Endothelial cell of umbilical vein (primary cell): ENCODE data around the gene MALRD1. TPM values are rescaled to one million over a fixed set of nuclear protein-coding genes. Genes with fewer than 3 reads are reported as not detected.

Experiments
- BruUV-seq: library from RNA; stranded (reverse); fragments of 400-500 nt; replicated peaks from 2 replicates; lab custom pipeline; 2021; lab: Mats Ljungman, UMichigan
- CTCF ChIA-PET: fragments of 300-600, 350-600 bp; sonication (Branson Sonifier 250); formaldehyde crosslinking; loops from one replicate; lab custom pipeline; 2021; ENCODE audit warnings: antibody characterized with exemption, inconsistent platforms; lab: Charles Lee
- POLR2A ChIA-PET: fragments of 300-600, 350-600 bp; sonication (Branson Sonifier 250); formaldehyde crosslinking; loops from one replicate; lab custom pipeline; 2021; ENCODE audit warnings: antibody characterized with exemption, inconsistent platforms; lab: Charles Lee
- DNase-seq: peaks from one replicate; pipeline ENCODE4 v3.0.0-alpha.2; 2011; ENCODE audit warnings: low read depth, low spot score
- FAIRE-seq: peaks from 2 replicates; lab custom pipeline; 2011; peaks lifted over from hg19 to GRCh38; lab: Jason Lieb, UNC
- H2AFZ ChIP-seq: 2 replicates; pipeline ENCODE4 v1.6.0; 2012; ENCODE audit warnings: low read depth, low read length, control low read depth, inconsistent platforms
- H3K27ac ChIP-seq: 2 replicates; pipeline ENCODE4 v1.5.1; 2011; ENCODE audit warnings: low read depth, mild to moderate bottlenecking, control low read depth, low read length, moderate library complexity; ENCODE audit not compliant: insufficient read depth
- H3K27me3 ChIP-seq, 2 experiments: 2 replicates each; pipeline versions ENCODE4 v1.6.0 to v1.6.1; 2011; ENCODE audit warnings: low read length in 2 of 2, mixed read lengths in 1 of 2; ENCODE audit not compliant: control insufficient read depth in 2 of 2, insufficient read depth in 2 of 2
- H3K36me3 ChIP-seq, 2 experiments: 2 replicates in 1 of 2; 3 replicates in 1 of 2; pipeline ENCODE4 v1.5.1; 2011; ENCODE audit warnings: low read length in 2 of 2, mild to moderate bottlenecking in 1 of 2, moderate library complexity in 1 of 2; ENCODE audit not compliant: control insufficient read depth in 2 of 2, insufficient read depth in 2 of 2; ENCODE audit errors: extremely low read depth in 1 of 2
- H3K4me1 ChIP-seq: 3 replicates; pipeline ENCODE4 v1.5.1; 2011; ENCODE audit warnings: mild to moderate bottlenecking, low read length; ENCODE audit not compliant: control insufficient read depth, insufficient read depth; ENCODE audit errors: extremely low read depth
- H3K4me2 ChIP-seq: 2 replicates; pipeline ENCODE4 v1.6.1; 2011; ENCODE audit warnings: low read length, control low read depth, mixed read lengths; ENCODE audit not compliant: insufficient read depth
- H3K4me3 ChIP-seq, 3 experiments: fragments of 200-600 bp in 1 of 3; sonication (generic), shearing (Covaris generic) in 1 of 3; replicated peaks in 1 of 3; 2 replicates each; pipeline ENCODE4 v1.5.1; 2011 to 2016; ENCODE audit warnings: control low read depth in 3 of 3, low read length in 3 of 3, mild to moderate bottlenecking in 2 of 3, inconsistent platforms in 1 of 3, low read depth in 1 of 3, moderate library complexity in 1 of 3; ENCODE audit not compliant: insufficient read depth in 1 of 3
- H3K79me2 ChIP-seq: 2 replicates; pipeline ENCODE4 v1.6.0; 2012; ENCODE audit warnings: low read length, inconsistent platforms; ENCODE audit not compliant: control insufficient read depth, insufficient read depth
- H3K9ac ChIP-seq: replicated peaks from 2 replicates; pipeline ENCODE3; 2011; ENCODE audit warnings: low read length, control low read depth; ENCODE audit not compliant: insufficient read depth; ENCODE audit errors: extremely low read depth
- H3K9me1 ChIP-seq: replicated peaks from 3 replicates; pipeline ENCODE4 v1.6.0; 2011; ENCODE audit warnings: mild to moderate bottlenecking, low read length; ENCODE audit not compliant: control insufficient read depth, insufficient read depth; ENCODE audit errors: extremely low read depth
- H3K9me3 ChIP-seq: replicated peaks from 2 replicates; pipeline ENCODE4 v1.5.1; 2012; ENCODE audit warnings: low read length, inconsistent platforms; ENCODE audit not compliant: control insufficient read depth, insufficient read depth
- H4K20me1 ChIP-seq: replicated peaks from 2 replicates; pipeline ENCODE3; 2011; ENCODE audit warnings: mild to moderate bottlenecking, low read length; ENCODE audit not compliant: control insufficient read depth, insufficient read depth; ENCODE audit errors: extremely low read depth
- EZH2 ChIP-seq: IDR thresholded peaks from 2 replicates; pipeline ENCODE4 v1.6.1; 2012; ENCODE audit warnings: borderline replicate concordance, low read depth, mild to moderate bottlenecking, moderate library complexity, low read length, inconsistent platforms; ENCODE audit not compliant: severe bottlenecking
- FOS ChIP-seq: IDR thresholded peaks from 2 replicates; pipeline ENCODE4 v1.6.1; 2011; ENCODE audit warnings: mild to moderate bottlenecking, low read length, moderate library complexity, borderline replicate concordance; ENCODE audit not compliant: insufficient read depth
- GATA2 ChIP-seq: IDR thresholded peaks from 2 replicates; pipeline ENCODE4 v1.7.0; 2011; ENCODE audit warnings: low read depth, mild to moderate bottlenecking, moderate library complexity, mixed read lengths, low read length; ENCODE audit not compliant: insufficient read length, insufficient read depth
- JUN ChIP-seq: IDR thresholded peaks from 2 replicates; pipeline ENCODE4 v1.6.1; 2011; ENCODE audit warnings: borderline replicate concordance, low read depth; ENCODE audit not compliant: insufficient read length, insufficient read depth
- MYC ChIP-seq: IDR thresholded peaks from one replicate; pipeline ENCODE4 v1.6.1; 2011; ENCODE audit warnings: mild to moderate bottlenecking, low read depth, low read length
- POLR2A ChIP-seq: IDR thresholded peaks from 2 replicates; pipeline ENCODE4 v1.6.1; 2012; ENCODE audit warnings: low read depth, mild to moderate bottlenecking, control low read depth, low read length
- POLR2AphosphoS5 ChIP-seq: IDR thresholded peaks from 2 replicates; pipeline ENCODE4 v1.6.1; 2012; ENCODE audit warnings: low read depth, mild to moderate bottlenecking, control low read depth, low read length, moderate library complexity; ENCODE audit not compliant: insufficient read depth
- dilution Hi-C: fragments of 300-500 bp; cut with MboI; formaldehyde crosslinking; loops from one replicate; pipeline ENCODE4 v1.15.0; 2019; ENCODE audit warnings: low sequenced_read_pairs; ENCODE audit not compliant: extremely low pct_ligation_motif_present
- intact Hi-C: fragments of 100-400 bp; cut with micrococcal nuclease; formaldehyde crosslinking; loops from one replicate; pipeline ENCODE4 v1.10.0; 2022
- polyA plus RNA-seq, 4 experiments: library from polyadenylated mRNA; depleted of rRNA in 3 of 4; stranded (reverse) in 3 of 4; unstranded in 1 of 4; fragments of >200 nt; gene quantifications; 2 replicates each; pipeline versions ENCODE4 v1.2.1 to v1.2.3, GENCODE V29; 2011 to 2012; ENCODE audit warnings: missing spikeins in 1 of 4
- total RNA-seq: library from RNA; stranded (reverse); gene quantifications from 2 replicates; pipeline ENCODE4 v1.2.3, GENCODE V29; 2021
- TF ChIP-seq, protein P1 (sequence below), 2 donors: IDR thresholded peaks; 1 replicate in 1 of 2; 2 replicates in 1 of 2; pipeline ENCODE4 v1.5.1; 2011; ENCODE audit warnings: low read length in 2 of 2, mild to moderate bottlenecking in 2 of 2, moderate library complexity in 2 of 2, control low read depth in 1 of 2, inconsistent platforms in 1 of 2, low read depth in 1 of 2; ENCODE audit not compliant: insufficient read depth in 1 of 2; ENCODE audit errors: extremely low read depth in 1 of 2
- TF ChIP-seq, protein P2 (sequence below): IDR thresholded peaks from 2 replicates; pipeline ENCODE4 v1.6.1; 2011; ENCODE audit not compliant: insufficient read depth, insufficient read length

The MALRD1 gene
- total and polyA plus RNA-seq, 2 donors (not counting 3 experiments of a cell fraction or from before 2014, with no cell fraction given): not detected

DNA sequence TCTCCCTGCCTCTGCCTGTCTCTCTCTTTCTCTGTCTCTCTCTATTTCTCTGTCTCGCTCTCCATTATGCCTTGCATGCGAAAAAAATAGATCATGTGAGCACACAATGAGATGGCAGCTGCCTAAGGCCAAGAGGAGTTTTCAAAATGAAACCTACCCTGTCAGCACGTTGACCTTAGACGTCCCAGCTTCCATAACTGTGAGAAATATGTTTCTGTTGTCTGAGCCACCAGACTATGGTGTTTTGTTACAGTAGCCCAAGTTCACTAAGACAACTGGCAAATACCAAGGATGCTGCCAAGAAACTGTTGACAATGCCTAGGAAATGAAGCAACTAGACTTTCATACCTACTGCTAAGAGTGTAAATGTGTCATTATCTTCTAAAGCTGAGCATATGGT, 697.1 kb downstream of the MALRD1 start:
- ChIA-PET POLR2A (no interaction called here), CTCF (no interaction called here)

More for the DNA sequence above, 697.1 kb downstream of the MALRD1 start:
- no peaks in the 10 kb centered on the region for H3K36me3 ChIP-seq
- BruUV-seq: no TSS peak
- H4K20me1 ChIP-seq: no peaks in the 10 kb centered on the region
- H3K9me3 ChIP-seq: no peaks in the 10 kb centered on the region
- no peaks in the 10 kb centered on the region for H3K27me3 ChIP-seq
- no peak overlapping the region for H2AFZ ChIP-seq
- H3K4me2 ChIP-seq: no peak overlapping the region
- TF ChIP-seq FOS (no peak), EZH2 (no peak), MYC (no peak), JUN (no peak), GATA2 (no peak), POLR2A (no peak), POLR2AphosphoS5 (no peak)
- TF ChIP-seq, protein P1, sequence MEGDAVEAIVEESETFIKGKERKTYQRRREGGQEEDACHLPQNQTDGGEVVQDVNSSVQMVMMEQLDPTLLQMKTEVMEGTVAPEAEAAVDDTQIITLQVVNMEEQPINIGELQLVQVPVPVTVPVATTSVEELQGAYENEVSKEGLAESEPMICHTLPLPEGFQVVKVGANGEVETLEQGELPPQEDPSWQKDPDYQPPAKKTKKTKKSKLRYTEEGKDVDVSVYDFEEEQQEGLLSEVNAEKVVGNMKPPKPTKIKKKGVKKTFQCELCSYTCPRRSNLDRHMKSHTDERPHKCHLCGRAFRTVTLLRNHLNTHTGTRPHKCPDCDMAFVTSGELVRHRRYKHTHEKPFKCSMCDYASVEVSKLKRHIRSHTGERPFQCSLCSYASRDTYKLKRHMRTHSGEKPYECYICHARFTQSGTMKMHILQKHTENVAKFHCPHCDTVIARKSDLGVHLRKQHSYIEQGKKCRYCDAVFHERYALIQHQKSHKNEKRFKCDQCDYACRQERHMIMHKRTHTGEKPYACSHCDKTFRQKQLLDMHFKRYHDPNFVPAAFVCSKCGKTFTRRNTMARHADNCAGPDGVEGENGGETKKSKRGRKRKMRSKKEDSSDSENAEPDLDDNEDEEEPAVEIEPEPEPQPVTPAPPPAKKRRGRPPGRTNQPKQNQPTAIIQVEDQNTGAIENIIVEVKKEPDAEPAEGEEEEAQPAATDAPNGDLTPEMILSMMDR (IDR thresholded peaks at IDR 0.05; ENCODE audit: extremely low read depth in 1 of 2, insufficient read depth in 1 of 2, low read depth in 1 of 2, low read length in 2 of 2): no peak
- TF ChIP-seq, protein P2, sequence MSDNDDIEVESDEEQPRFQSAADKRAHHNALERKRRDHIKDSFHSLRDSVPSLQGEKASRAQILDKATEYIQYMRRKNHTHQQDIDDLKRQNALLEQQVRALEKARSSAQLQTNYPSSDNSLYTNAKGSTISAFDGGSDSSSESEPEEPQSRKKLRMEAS: no peak
- no peak overlapping the region for H3K4me3 ChIP-seq
- intact Hi-C loops: no loop called here
- no peaks in the 10 kb centered on the region for H3K9me1 ChIP-seq
- dilution Hi-C loops: no loop called here
- no peak overlapping the region for H3K27ac ChIP-seq
- FAIRE-seq: no peak
- H3K9ac ChIP-seq: no peak overlapping the region
- no peaks in the 10 kb centered on the region for H3K79me2 ChIP-seq
- H3K4me1 ChIP-seq: no peaks in the 10 kb centered on the region
- no peak for DNase-seq
